Right lobe of liver (tissue), 4 donors: ENCODE measurements around the gene ZFR2.

Experiments
- POLR2A ChIP-seq: fragments of 450-650 bp; IDR thresholded peaks from one replicate; pipeline ENCODE4 v1.6.1; 2017; ENCODE audit warnings: antibody characterized with exemption, mild to moderate bottlenecking
- TF ChIP-seq, protein P1 (sequence below), 4 donors: fragments of 200-600 bp in 3 of 4; fragments of 450-650 bp in 1 of 4; IDR thresholded peaks; one replicate each; pipeline versions ENCODE4 v1.5.1 to v1.8.0; 2016 to 2022; ENCODE audit warnings: antibody characterized with exemption in 4 of 4, mild to moderate bottlenecking in 2 of 4
- donor health status: DM: no; HTN: no; CAD: no.
- donor health status: DM: no; HTN: no; CAD: no.
- donor health status: DM: no; HTN: yes; CAD: no.

DNA sequence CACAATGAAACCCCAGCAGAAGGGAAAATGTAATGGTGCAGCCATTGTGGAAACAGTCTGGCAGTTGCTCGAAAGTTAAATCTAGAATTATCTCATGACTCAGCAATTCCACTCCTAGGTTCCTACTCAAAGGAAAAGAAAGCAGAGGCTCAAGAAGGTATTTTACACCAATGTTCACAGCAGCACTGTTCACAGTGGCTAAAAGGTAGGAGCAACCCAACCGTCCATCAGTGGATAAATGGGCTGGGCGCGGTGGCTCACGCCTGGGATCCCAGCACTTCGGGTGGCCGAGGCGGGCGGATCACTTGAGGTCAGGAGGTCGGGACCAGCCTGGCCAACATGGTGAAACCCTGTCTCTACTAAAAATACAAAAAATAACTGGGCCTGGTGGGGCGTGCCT, 25.9 kb downstream of the ZFR2 start:
- TF ChIP-seq, protein P1, sequence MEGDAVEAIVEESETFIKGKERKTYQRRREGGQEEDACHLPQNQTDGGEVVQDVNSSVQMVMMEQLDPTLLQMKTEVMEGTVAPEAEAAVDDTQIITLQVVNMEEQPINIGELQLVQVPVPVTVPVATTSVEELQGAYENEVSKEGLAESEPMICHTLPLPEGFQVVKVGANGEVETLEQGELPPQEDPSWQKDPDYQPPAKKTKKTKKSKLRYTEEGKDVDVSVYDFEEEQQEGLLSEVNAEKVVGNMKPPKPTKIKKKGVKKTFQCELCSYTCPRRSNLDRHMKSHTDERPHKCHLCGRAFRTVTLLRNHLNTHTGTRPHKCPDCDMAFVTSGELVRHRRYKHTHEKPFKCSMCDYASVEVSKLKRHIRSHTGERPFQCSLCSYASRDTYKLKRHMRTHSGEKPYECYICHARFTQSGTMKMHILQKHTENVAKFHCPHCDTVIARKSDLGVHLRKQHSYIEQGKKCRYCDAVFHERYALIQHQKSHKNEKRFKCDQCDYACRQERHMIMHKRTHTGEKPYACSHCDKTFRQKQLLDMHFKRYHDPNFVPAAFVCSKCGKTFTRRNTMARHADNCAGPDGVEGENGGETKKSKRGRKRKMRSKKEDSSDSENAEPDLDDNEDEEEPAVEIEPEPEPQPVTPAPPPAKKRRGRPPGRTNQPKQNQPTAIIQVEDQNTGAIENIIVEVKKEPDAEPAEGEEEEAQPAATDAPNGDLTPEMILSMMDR (IDR thresholded peaks at IDR 0.05): no peak
- no peak for TF ChIP-seq POLR2A
